K562 (cell line): Measurements from ENCODE around the gene KCNK4. TPM values are rescaled to one million over a fixed set of nuclear protein-coding genes. Genes with fewer than 3 reads are reported as not detected.

Experiments
- ATAC-seq: fragments of 200-7000 bp; cut with Tn5 transposase; 3 replicates; pipeline ENCODE4 v1.9.1; 2020; ENCODE audit warnings: moderate library complexity
- BruUV-seq: library from RNA; stranded (reverse); fragments of 400-500 nt; replicated peaks from 2 replicates; lab custom pipeline; 2021; lab: Mats Ljungman, UMichigan
- CTCF ChIA-PET: fragments of 300-600 bp; formaldehyde crosslinking; extraction: SDS; loops from one replicate; lab custom pipeline; 2021; ENCODE audit warnings: low intra/inter-chr PET ratio; lab: Yijun Ruan, JAX
- POLR2A ChIA-PET: fragments of 300-600, 350-650 bp; sonication (Branson Sonifier 250); formaldehyde crosslinking; extraction: SDS; loops from one replicate; lab custom pipeline; 2021; ENCODE audit warnings: antibody characterized with exemption, inconsistent platforms; lab: Yijun Ruan, JAX
- DNase-seq, 4 experiments: peaks; one replicate each; pipeline versions ENCODE4 v3.0.0 to v3.0.0-alpha.2; 2011 to 2018; ENCODE audit warnings: low spot score in 3 of 4, mixed read lengths in 3 of 4; ENCODE audit errors: extremely low read depth in 1 of 4
- FAIRE-seq: peaks from 2 replicates; lab custom pipeline; 2011; peaks lifted over from hg19 to GRCh38; lab: Jason Lieb, UNC
- H2AFZ ChIP-seq: 2 replicates; pipeline ENCODE4 v1.6.0; 2011; ENCODE audit warnings: low read depth, low read length, control low read depth, inconsistent platforms
- H3K27ac ChIP-seq: fragments of 200-600 bp; 3 replicates; pipeline ENCODE4 v1.8.0; 2011; ENCODE audit warnings: low read depth, mild to moderate bottlenecking, control low read depth, inconsistent platforms, low read length, moderate library complexity, mixed read lengths; ENCODE audit errors: extremely low read depth
- H3K27me3 ChIP-seq, 2 experiments: fragments of 300-600 bp in 1 of 2; 2 replicates in 1 of 2; 3 replicates in 1 of 2; pipeline versions ENCODE4 v1.6.0 to v1.8.0; 2011; ENCODE audit warnings: inconsistent platforms in 2 of 2, low read length in 2 of 2, mild to moderate bottlenecking in 1 of 2, mixed read lengths in 1 of 2, moderate library complexity in 1 of 2; ENCODE audit not compliant: control insufficient read depth in 2 of 2, insufficient read depth in 2 of 2
- H3K36me3 ChIP-seq: fragments of 300-600 bp; 3 replicates; pipeline ENCODE4 v1.8.0; 2011; ENCODE audit warnings: mild to moderate bottlenecking, low read length, inconsistent platforms; ENCODE audit not compliant: control insufficient read depth, insufficient read depth
- H3K4me1 ChIP-seq, 2 experiments: fragments of 200-600 bp in 1 of 2; replicated peaks in 1 of 2; 2 replicates in 1 of 2; 3 replicates in 1 of 2; pipeline versions ENCODE4 v1.5.1 to v1.8.0; 2011; ENCODE audit warnings: inconsistent platforms in 2 of 2, low read length in 2 of 2, mild to moderate bottlenecking in 1 of 2, mixed read lengths in 1 of 2, moderate library complexity in 1 of 2; ENCODE audit not compliant: control insufficient read depth in 2 of 2, insufficient read depth in 2 of 2
- H3K4me2 ChIP-seq: 2 replicates; pipeline ENCODE4 v1.6.1; 2011; ENCODE audit warnings: low read length, control low read depth, inconsistent platforms, mixed read lengths; ENCODE audit not compliant: insufficient read depth
- H3K4me3 ChIP-seq: fragments of 200-600 bp; sonication (generic), shearing (Covaris generic); 2 replicates; pipeline ENCODE4 v1.5.1; 2016; ENCODE audit warnings: control low read depth, inconsistent platforms
- H3K79me2 ChIP-seq: fragments of 200-600 bp; 3 replicates; pipeline ENCODE4 v1.8.0; 2011; ENCODE audit warnings: low read length, inconsistent platforms; ENCODE audit not compliant: control insufficient read depth, insufficient read depth
- H3K9ac ChIP-seq, 2 experiments: 2 replicates each; pipeline versions ENCODE4 v1.6.0 to v1.6.1; 2011; ENCODE audit warnings: low read depth in 2 of 2, low read length in 2 of 2, control low read depth in 1 of 2, inconsistent platforms in 1 of 2, mild to moderate bottlenecking in 1 of 2, mixed read lengths in 1 of 2; ENCODE audit not compliant: insufficient read depth in 1 of 2
- H3K9me1 ChIP-seq: one replicate; pipeline ENCODE4 v1.6.0; 2011; ENCODE audit warnings: inconsistent platforms, mild to moderate bottlenecking, low read length, moderate library complexity; ENCODE audit not compliant: control insufficient read depth, insufficient read depth
- H3K9me3 ChIP-seq: replicated peaks from 2 replicates; pipeline ENCODE4 v1.5.1; 2011; ENCODE audit warnings: low read depth, low read length, inconsistent platforms; ENCODE audit not compliant: control insufficient read depth, insufficient read depth
- H4K20me1 ChIP-seq: replicated peaks from 2 replicates; pipeline ENCODE4 v1.6.1; 2011; ENCODE audit warnings: low read length, inconsistent platforms, mixed read lengths; ENCODE audit not compliant: control insufficient read depth, insufficient read depth
- GABPB1 ChIP-seq: sonication (generic); formaldehyde crosslinking; IDR thresholded peaks from 2 replicates; pipeline ENCODE4 v1.8.0; 2022; ENCODE audit warnings: mild to moderate bottlenecking, missing genetic modification reagents
- KAT7 ChIP-seq: sonication (generic); formaldehyde crosslinking; IDR thresholded peaks from 2 replicates; pipeline ENCODE4 v1.8.0; 2022; ENCODE audit warnings: missing genetic modification reagents, mild to moderate bottlenecking, borderline replicate concordance
- SOX6 ChIP-seq: fragments of 450-650 bp; IDR thresholded peaks from 2 replicates; pipeline ENCODE4 v1.6.1; 2014; ENCODE audit warnings: mild to moderate bottlenecking
- SPI1 ChIP-seq: IDR thresholded peaks from 2 replicates; pipeline ENCODE4 v1.6.1; 2011; ENCODE audit warnings: low read depth, low read length, control low read depth, borderline replicate concordance
- WGBS: fragments of 100-300 bp; shearing (Covaris generic); methylation state at CpG from one replicate; pipeline ENCODE4 v1.1.6; 2016; ENCODE audit warnings: low coverage, mixed read lengths; ENCODE audit not compliant: insufficient coverage; ENCODE audit errors: missing lambda C conversion rate; 5-methylcytosine and 5-hydroxymethylcytosine counted together
- in situ Hi-C: fragments of 300-500 bp; cut with MboI; formaldehyde crosslinking; loops from 4 replicates; pipeline ENCODE4 v1.15.0; 2018; ENCODE audit warnings: inconsistent platforms, mixed read lengths
- intact Hi-C: fragments of 100-400 bp; cut with micrococcal nuclease; formaldehyde crosslinking; loops from 2 replicates; pipeline ENCODE4 v1.14.2; 2022
- polyA plus RNA-seq, 8 experiments: library from polyadenylated mRNA; depleted of rRNA in 4 of 8; stranded (reverse) in 5 of 8; unstranded in 3 of 8; fragments of >200 nt; fragmentation: Nextera tagmentation in 2 of 8; fragmentation: Illumina TruSeq in 1 of 8; extraction: Ambion mirVana in 2 of 8; extraction: Trizol in 1 of 8; gene quantifications; 2 replicates each; pipeline versions ENCODE4 v1.2.1 to v1.2.3, GENCODE V29; 2011 to 2014; ENCODE audit warnings: inconsistent platforms in 1 of 8, missing spikeins in 1 of 8
- total RNA-seq, 7 experiments: library from RNA; depleted of rRNA in 6 of 7; stranded (reverse); fragments of >200 nt in 6 of 7; fragmentation: Illumina TruSeq in 2 of 7; extraction: Trizol in 2 of 7; gene quantifications; 2 replicates each; pipeline versions ENCODE4 v1.2.1 to v1.2.3, GENCODE V29; 2011 to 2021; ENCODE audit warnings: low replicate concordance in 1 of 7

The KCNK4 gene
- total and polyA plus RNA-seq, 9 of the 15 experiments (the other 6 are each of a cell fraction or from before 2014, with no cell fraction given), result not detected

DNA sequence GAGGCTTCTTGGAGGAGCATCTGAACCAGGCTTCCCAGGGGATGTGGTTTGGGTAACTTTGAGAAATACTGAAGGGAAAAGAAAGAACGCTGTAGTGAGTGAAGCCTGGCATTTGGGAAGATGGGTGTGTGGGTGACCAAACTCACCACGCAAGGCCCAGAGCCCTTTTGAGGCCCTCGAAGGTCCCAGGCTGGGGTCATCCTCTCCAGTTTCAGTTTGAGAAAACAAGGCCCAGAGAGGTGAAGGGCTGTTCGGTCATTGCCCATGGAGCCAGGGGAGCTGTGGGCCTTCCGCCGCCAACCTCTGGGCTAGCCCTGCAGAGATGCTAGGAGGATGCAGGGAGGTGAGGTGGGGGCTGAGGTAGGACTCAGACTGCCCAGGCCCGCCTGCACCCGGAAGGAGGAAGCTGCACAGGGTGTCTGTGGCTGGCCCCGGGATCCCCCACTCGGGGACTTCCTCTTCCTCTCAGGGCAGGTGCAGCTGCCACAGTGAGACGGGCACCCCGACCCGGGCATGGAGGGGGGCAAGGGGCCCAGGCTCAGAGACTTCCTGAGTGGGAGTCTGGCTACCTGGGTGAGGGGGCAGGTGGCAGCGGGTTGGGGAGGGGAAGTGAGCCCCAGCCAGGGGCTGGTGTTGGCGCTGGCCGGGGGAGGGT, 48.8 kb downstream of the KCNK4 start, which contains the start of gene CCDC88B:
TSS of gene CCDC88B (plus strand) at position 451 of the 655 bp plus-strand sequence. CDS start at position 514, 63 bp downstream.
- TF ChIP-seq GABPB1 (peak; percentile 33; the same call in 1 of the 2 replicates), KAT7 (CRISPR knock-in tag) (0 out of 2 replicates have a peak, but pooled peaks have one; percentile 38), SOX6 (no peak), SPI1 (peak; percentile 55; the same call in 1 of the 2 replicates)
- Histone ChIP-seq H3K27me3 (no peaks in the 10 kb centered on the region), H3K9me3 (no peaks in the 10 kb centered on the region), H3K9ac (peak within 1 kb of the TSS; percentile 36 to 77; a peak in 3 of 4 replicates), H2AFZ (peak within 1 kb of the TSS; percentile 86), H3K4me1 (peaks cover 33 to 68% of the 10 kb centered on the region in 2 experiments), H3K4me2 (peak within 1 kb of the TSS; percentile 75), H4K20me1 (no peaks in the 10 kb centered on the region; the same call in 1 of the 2 replicates), H3K4me3 (peak within 1 kb of the TSS; percentile 28), H3K79me2 (no peaks in the 10 kb centered on the region), H3K27ac (no peak within 1 kb of the TSS; the same call in 2 of the 3 replicates), H3K36me3 (no peaks in the 10 kb centered on the region), H3K9me1 (no peaks in the 10 kb centered on the region)
- BruUV-seq, result no TSS peak
- FAIRE-seq (no peak), ATAC-seq (no peak), DNase-seq (no peak)
- intact Hi-C loops (no loop called here), in situ Hi-C loops (no loop called here)
- POLR2A ChIA-PET, result interaction anchor here (1.4 kb wide), 2 partner anchors 16 to 22 kb away, joined by 3 to 4 read pairs; partner anchors contain the start of genes PRDX5 and TRMT112
- CTCF ChIA-PET, result no interaction called here
- 55% methylated on average over 16 of the region's 16 CpGs for WGBS
